Measurements from ENCODE around the gene NAPEPLD.
"Not testable (repeated sequence)": the region's sequence is repeated elsewhere in the genome, so short reads cannot be mapped to it uniquely, and the experiment has no call there.

DNA sequence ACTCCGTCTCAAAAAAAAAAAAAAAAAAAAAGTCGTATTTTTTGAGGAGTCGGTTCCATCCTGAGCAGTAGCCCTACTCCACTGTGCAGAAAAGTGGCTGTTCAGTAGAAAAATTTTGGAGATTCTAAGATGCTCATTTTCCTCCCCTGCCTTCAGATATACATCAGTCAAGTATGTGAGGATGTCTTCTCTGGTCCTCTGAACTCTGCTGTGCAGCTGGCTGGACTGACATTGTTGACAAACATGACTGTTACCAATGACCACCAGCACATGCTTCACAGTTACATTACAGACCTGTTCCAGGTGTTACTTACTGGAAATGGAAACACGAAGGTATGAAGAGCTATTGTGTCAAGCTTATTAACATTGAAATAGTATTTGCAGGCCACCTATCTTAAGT, 56.6 kb downstream of the NAPEPLD start:
- TF ChIP-seq, protein P1, sequence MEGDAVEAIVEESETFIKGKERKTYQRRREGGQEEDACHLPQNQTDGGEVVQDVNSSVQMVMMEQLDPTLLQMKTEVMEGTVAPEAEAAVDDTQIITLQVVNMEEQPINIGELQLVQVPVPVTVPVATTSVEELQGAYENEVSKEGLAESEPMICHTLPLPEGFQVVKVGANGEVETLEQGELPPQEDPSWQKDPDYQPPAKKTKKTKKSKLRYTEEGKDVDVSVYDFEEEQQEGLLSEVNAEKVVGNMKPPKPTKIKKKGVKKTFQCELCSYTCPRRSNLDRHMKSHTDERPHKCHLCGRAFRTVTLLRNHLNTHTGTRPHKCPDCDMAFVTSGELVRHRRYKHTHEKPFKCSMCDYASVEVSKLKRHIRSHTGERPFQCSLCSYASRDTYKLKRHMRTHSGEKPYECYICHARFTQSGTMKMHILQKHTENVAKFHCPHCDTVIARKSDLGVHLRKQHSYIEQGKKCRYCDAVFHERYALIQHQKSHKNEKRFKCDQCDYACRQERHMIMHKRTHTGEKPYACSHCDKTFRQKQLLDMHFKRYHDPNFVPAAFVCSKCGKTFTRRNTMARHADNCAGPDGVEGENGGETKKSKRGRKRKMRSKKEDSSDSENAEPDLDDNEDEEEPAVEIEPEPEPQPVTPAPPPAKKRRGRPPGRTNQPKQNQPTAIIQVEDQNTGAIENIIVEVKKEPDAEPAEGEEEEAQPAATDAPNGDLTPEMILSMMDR (tag by site-specific recombination; IDR thresholded peaks at IDR 0.05) = not testable (repeated sequence)
- not testable (repeated sequence) for TF ChIP-seq ZSCAN16 (tag by site-specific recombination; IDR thresholded peaks at IDR 0.05)

Measured in HEK293 (cell line).